Keratinocyte (primary cell): ENCODE data around the gene PRKCA. TPM values are rescaled to one million over a fixed set of nuclear protein-coding genes. Genes with fewer than 3 reads are reported as not detected.

Source experiments
- DNase-seq: peaks from one replicate; pipeline ENCODE4 v3.0.0-alpha.2; 2011; ENCODE audit warnings: low read depth, missing footprints, low spot score
- FAIRE-seq: peaks from 2 replicates; lab custom pipeline; 2011; peaks lifted over from hg19 to GRCh38; lab: Jason Lieb, UNC
- H2AFZ ChIP-seq: 2 replicates; pipeline ENCODE4 v1.6.0; 2012; ENCODE audit warnings: low read length, control low read depth, inconsistent platforms; ENCODE audit not compliant: control insufficient read depth
- H3K27ac ChIP-seq: 2 replicates; pipeline ENCODE4 v1.5.1; 2011; ENCODE audit warnings: low read length; ENCODE audit not compliant: control insufficient read depth, insufficient read depth
- H3K27me3 ChIP-seq: 3 replicates; pipeline ENCODE4 v1.6.0; 2011; ENCODE audit warnings: low read length; ENCODE audit not compliant: control insufficient read depth, insufficient read depth; ENCODE audit errors: extremely low read depth
- H3K36me3 ChIP-seq, 2 experiments: 2 replicates in 1 of 2; 3 replicates in 1 of 2; pipeline ENCODE4 v1.5.1; 2011; ENCODE audit warnings: low read length in 2 of 2, mild to moderate bottlenecking in 1 of 2; ENCODE audit not compliant: control insufficient read depth in 2 of 2, insufficient read depth in 2 of 2; ENCODE audit errors: extremely low read depth in 1 of 2
- H3K4me1 ChIP-seq: 3 replicates; pipeline ENCODE4 v1.5.1; 2011; ENCODE audit warnings: low read length; ENCODE audit not compliant: control insufficient read depth, insufficient read depth; ENCODE audit errors: extremely low read depth
- H3K4me2 ChIP-seq: 3 replicates; pipeline ENCODE4 v1.6.0; 2011; ENCODE audit warnings: low read depth, low read length; ENCODE audit not compliant: control insufficient read depth, insufficient read depth; ENCODE audit errors: extremely low read depth
- H3K4me3 ChIP-seq, 3 experiments: fragments of 200-600 bp in 1 of 3; sonication (generic) in 1 of 3; 2 replicates in 2 of 3; 3 replicates in 1 of 3; pipeline ENCODE4 v1.5.1; 2011 to 2016; ENCODE audit warnings: low read length in 3 of 3, mild to moderate bottlenecking in 3 of 3, control low read depth in 2 of 3, inconsistent platforms in 1 of 3, low read depth in 1 of 3, mixed read lengths in 1 of 3, mixed run types in 1 of 3, moderate library complexity in 1 of 3; ENCODE audit not compliant: control insufficient read depth in 2 of 3, insufficient read depth in 2 of 3; ENCODE audit errors: extremely low read depth in 1 of 3
- H3K79me2 ChIP-seq: 2 replicates; pipeline ENCODE4 v1.6.0; 2012; ENCODE audit warnings: low read length; ENCODE audit not compliant: control insufficient read depth, insufficient read depth
- H3K9ac ChIP-seq: 3 replicates; pipeline ENCODE4 v1.6.0; 2011; ENCODE audit warnings: low read length; ENCODE audit not compliant: control insufficient read depth, insufficient read depth; ENCODE audit errors: extremely low read depth
- H3K9me1 ChIP-seq: 3 replicates; pipeline ENCODE4 v1.6.0; 2011; ENCODE audit warnings: low read length; ENCODE audit not compliant: control insufficient read depth, insufficient read depth; ENCODE audit errors: extremely low read depth
- H3K9me3 ChIP-seq: 2 replicates; pipeline ENCODE4 v1.5.1; 2012; ENCODE audit warnings: low read depth, low read length; ENCODE audit not compliant: control insufficient read depth
- H4K20me1 ChIP-seq: 3 replicates; pipeline ENCODE4 v1.6.0; 2011; ENCODE audit warnings: low read length; ENCODE audit not compliant: control insufficient read depth, insufficient read depth; ENCODE audit errors: extremely low read depth
- CTCF ChIP-seq, 3 experiments: IDR thresholded peaks in 1 of 3; conservative IDR thresholded peaks in 1 of 3; optimal IDR thresholded peaks in 1 of 3; 2 replicates in 2 of 3; 3 replicates in 1 of 3; pipeline versions ENCODE3 to v1.5.1; 2011; ENCODE audit warnings: low read length in 3 of 3, mild to moderate bottlenecking in 3 of 3, moderate library complexity in 2 of 3, control low read depth in 1 of 3, inconsistent platforms in 1 of 3; ENCODE audit not compliant: insufficient read depth in 2 of 3; ENCODE audit errors: extremely low read depth in 1 of 3
- EZH2 ChIP-seq: IDR thresholded peaks from one replicate; pipeline ENCODE4 v1.6.1; 2012; ENCODE audit warnings: inconsistent platforms, mild to moderate bottlenecking, low read length, moderate library complexity
- dilution Hi-C: fragments of 300-500 bp; cut with MboI; formaldehyde crosslinking; loops from one replicate; pipeline ENCODE4 v1.7.0; 2020; ENCODE audit warnings: low sequenced_read_pairs; ENCODE audit not compliant: extremely low pct_ligation_motif_present
- polyA plus RNA-seq, 5 experiments: library from polyadenylated mRNA; depleted of rRNA in 3 of 5; stranded (reverse) in 3 of 5; stranded (forward) in 1 of 5; unstranded in 1 of 5; fragments of >200 nt; gene quantifications; 1 replicate in 1 of 5; 2 replicates in 3 of 5; 3 replicates in 1 of 5; pipeline versions ENCODE4 v1.2.1 to v1.2.3, GENCODE V29; 2011 to 2012; ENCODE audit warnings: missing spikeins in 2 of 5, low read depth in 1 of 5, low replicate concordance in 1 of 5

The PRKCA gene
- polyA plus RNA-seq, 1 donor (not counting 4 experiments of a cell fraction or from before 2014, with no cell fraction given) = 3.6 TPM

GRCh38 chr17:66524877-66525276 is 222.5 kb downstream of the PRKCA start:
- H3K9me3 ChIP-seq = no peaks in the 10 kb centered on the region
- no peak overlapping the region for H2AFZ ChIP-seq
- H3K9me1 ChIP-seq = no peaks in the 10 kb centered on the region
- H4K20me1 ChIP-seq = no peaks in the 10 kb centered on the region
- dilution Hi-C loops = no loop called here
- no peak for FAIRE-seq
- H3K27me3 ChIP-seq = no peaks in the 10 kb centered on the region
- no peak for DNase-seq
- H3K27ac ChIP-seq = no peak overlapping the region
- H3K4me3 ChIP-seq = no peak overlapping the region
- no peaks in the 10 kb centered on the region for H3K36me3 ChIP-seq
- no peak overlapping the region for H3K9ac ChIP-seq
- no peak for TF ChIP-seq CTCF (optimal IDR thresholded peaks at IDR 0.05 in 1 of 3, IDR thresholded peaks at IDR 0.05 in 1 of 3, conservative IDR thresholded peaks at IDR 0.05 in 1 of 3; ENCODE audit: extremely low read depth in 1 of 3, insufficient read depth in 2 of 3, low read length in 3 of 3)
- TF ChIP-seq EZH2 = no peak
- no peaks in the 10 kb centered on the region for H3K79me2 ChIP-seq
- peaks cover 4% of the 10 kb centered on the region for H3K4me1 ChIP-seq
- no peak overlapping the region for H3K4me2 ChIP-seq

- H3K9me3 ChIP-seq = no peaks in the 10 kb centered on the region
- dilution Hi-C loops = no loop called here
- peaks cover 4% of the 10 kb centered on the region for H3K4me1 ChIP-seq
- no peaks in the 10 kb centered on the region for H3K79me2 ChIP-seq
- H3K4me3 ChIP-seq = no peak overlapping the region
- H3K9ac ChIP-seq = no peak overlapping the region
- no peak for TF ChIP-seq CTCF (optimal IDR thresholded peaks at IDR 0.05 in 1 of 3, IDR thresholded peaks at IDR 0.05 in 1 of 3, conservative IDR thresholded peaks at IDR 0.05 in 1 of 3; ENCODE audit: extremely low read depth in 1 of 3, insufficient read depth in 2 of 3, low read length in 3 of 3)
- TF ChIP-seq EZH2 = no peak
- no peak overlapping the region for H3K4me2 ChIP-seq
- H4K20me1 ChIP-seq = no peaks in the 10 kb centered on the region
- DNase-seq (no peak), FAIRE-seq (no peak)
- no peak overlapping the region for H2AFZ ChIP-seq
- H3K9me1 ChIP-seq = no peaks in the 10 kb centered on the region
- H3K27ac ChIP-seq = no peak overlapping the region
- no peaks in the 10 kb centered on the region for H3K27me3 ChIP-seq
- no peaks in the 10 kb centered on the region for H3K36me3 ChIP-seq
Measured at GRCh38 chr17:66525338-66525737, 222.9 kb downstream of the PRKCA start.
